Activated CD4-positive, alpha-beta T cell treated with anti-CD3 and anti-CD28 coated beads for 48 hours (primary cell): ENCODE results near the gene MVP.
"Not testable (repeated sequence)": the region's sequence is repeated elsewhere in the genome, so short reads cannot be mapped to it uniquely, and the experiment has no call there.

Source experiments
- DNase-seq: peaks from one replicate; pipeline ENCODE4 v3.0.0-alpha.2; 2020

MVP gene

DNA sequence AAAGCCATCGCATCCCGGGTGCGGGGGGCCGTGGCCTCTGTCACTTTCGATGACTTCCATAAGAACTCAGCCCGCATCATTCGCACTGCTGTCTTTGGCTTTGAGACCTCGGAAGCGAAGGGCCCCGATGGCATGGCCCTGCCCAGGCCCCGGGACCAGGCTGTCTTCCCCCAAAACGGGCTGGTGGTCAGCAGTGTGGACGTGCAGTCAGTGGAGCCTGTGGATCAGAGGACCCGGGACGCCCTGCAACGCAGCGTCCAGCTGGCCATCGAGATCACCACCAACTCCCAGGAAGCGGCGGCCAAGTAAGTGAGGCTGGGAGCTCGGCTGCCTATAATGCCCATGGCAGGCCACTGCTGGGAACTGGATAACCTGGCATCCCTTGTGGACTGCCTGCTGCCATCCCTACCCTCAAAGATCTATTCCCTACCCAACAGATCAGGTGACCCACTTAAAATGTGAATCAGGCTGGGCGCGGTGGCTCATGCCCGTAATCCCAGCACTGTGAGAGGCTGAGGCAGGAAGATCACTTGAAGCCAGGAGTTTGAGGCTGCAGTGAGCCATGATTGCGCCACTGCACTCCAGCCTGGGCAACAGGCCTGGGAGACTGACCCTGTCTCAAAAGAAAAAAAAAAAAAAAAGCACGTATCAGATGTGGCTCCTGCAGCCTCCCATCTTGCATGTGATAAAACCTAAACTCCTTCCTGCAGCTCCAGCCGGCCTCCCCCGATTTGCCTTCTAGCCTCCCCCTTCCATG, 24.5 kb downstream of the MVP start:
- DNase-seq = no peak

DNA sequence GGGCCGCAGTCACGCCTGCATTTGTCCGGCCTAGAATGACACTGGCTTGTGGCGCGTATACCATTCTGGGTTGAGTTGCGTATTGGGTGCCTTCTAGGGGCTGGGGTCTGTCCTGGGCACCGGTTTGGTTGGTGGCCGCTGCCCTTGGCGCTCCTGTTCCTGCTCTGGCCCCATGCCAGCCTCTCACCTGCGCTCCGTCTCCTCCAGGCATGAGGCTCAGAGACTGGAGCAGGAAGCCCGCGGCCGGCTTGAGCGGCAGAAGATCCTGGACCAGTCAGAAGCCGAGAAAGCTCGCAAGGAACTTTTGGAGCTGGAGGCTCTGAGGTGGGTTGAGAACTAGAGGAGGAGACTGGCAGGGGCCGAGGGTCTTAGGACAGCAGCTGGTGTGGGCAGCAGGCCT, 25.4 kb downstream of the MVP start:
- no peak for DNase-seq

DNA sequence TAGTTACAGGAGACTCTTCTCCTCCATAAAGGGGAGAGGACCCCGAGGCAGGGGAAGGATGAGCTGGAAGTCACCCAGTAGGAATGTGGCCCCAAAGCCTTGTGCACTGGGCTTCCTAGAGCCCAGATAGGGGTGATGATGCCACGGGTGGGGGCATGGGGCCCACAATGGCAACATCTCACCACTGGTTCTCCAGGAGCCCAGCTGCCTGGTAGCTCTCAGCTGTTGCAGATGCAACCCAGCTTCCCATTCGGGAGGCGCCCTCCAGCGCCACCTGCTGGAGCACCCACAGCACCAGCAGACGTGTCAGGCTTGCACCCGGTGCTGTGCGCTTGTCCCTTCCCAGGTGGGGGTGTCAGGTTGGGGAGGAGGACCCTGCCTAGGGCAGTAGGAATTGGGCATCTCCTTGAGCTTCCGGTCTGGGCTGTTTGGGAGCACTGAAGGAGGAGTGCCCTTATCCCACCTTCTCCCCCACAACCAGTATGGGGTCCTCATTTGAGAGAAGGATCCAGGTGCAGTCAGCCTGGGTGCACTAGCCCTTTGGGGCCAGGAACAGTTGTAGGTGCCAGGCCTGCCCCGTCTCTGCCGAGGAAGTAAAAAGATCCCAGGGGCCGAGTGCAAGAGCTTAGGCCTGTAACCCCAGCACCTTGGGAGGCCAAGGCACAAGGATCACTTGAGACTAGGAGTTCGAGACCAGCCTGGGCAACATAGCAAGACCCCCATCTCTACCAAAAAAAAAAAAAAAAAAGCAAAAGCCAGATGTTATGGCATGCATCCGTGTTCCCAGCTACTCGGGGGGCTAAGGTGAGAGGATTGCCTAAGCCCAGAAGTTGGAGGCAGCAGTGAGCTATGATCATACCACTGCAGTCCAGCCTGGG, 28.4 kb downstream of the MVP start:
- DNase-seq = peak; percentile 91

DNA sequence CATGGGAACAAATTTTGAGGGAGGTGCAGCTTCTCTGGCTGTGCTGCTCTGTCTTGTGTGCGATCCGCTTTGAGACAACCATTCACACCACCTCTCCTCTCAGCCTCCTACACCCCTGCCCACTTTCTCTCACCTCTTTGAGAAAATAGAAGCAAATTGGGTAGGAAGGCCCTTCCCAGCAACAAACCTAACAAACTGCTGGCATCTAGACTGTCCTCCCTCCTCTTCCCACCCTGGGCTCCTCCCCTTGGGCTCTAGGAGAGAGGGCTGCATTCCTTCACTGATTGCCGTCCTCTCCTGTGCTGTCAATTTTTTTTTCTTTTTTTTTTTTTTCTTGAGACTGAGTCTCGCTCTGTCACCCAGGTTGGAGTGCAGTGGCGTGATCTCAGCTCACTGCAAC, 29.2 kb downstream of the MVP start:
- no peak for DNase-seq

DNA sequence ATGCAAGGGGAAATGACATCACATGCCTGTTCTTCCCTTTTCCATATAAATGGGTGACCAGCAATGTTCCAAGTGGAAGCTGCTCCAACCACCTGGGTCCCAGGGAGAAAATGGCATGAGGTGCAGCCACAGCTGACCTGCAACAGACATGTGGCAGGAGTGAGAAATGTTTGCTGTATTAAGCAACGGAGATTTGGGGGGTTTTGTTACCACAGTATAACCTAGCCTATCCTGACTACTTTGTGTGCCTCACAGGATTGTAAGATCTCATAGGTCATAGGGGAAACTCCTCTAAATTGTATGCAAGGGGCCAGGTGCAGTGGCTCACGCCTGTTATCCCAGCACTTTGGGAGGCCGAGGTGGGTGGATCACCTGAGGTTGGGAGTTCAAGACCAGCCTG, 30.7 kb downstream of the MVP start:
- DNase-seq = no peak

DNA sequence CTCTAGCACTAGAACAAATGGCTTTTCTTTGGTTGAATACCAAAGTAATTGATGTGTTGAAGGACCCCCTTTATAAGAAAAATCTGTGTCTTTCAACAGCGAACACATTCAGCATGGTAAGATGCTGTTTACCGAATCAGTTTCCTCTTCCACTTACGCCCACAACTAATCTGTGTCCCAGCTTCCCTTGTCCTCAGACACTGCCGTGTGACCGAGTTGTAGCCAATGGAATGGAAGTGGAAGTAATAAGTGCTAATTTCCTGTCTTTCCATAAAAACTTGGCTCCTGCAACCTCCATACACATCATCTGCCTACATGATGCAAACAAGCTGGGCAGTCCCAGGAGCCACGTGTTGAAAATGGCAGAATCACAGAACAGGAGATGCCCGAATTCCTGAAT, 32.4 kb downstream of the MVP start:
- no peak for DNase-seq

DNA sequence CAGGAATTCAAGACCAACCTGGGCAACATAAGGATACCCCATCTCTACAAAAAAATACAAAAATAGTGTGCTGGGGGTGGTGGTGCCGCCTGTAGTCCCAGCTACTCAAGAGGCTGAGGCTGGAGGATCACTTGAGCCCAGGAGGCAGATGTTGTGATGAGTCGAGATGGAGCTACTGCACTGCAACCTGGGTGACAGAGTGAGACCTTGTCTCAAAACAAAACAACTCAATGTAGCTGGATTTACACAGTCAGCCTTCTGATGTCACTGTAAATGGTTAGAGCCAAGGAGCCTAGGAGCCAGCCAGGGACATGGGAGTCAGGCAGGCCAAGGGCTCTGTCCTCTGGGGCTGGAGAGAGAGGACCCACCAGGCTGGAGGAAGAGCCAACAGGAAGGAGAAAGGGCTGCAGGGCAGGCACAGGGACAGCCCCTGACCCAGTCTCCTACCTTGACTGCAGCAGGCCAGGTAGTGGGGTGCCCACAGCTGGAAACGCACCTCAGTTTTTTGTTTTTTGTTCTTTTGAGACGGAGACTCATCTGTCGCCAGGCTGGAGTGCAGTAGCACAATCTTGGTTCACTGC, 34.3 kb downstream of the MVP start:
- no peak for DNase-seq

DNA sequence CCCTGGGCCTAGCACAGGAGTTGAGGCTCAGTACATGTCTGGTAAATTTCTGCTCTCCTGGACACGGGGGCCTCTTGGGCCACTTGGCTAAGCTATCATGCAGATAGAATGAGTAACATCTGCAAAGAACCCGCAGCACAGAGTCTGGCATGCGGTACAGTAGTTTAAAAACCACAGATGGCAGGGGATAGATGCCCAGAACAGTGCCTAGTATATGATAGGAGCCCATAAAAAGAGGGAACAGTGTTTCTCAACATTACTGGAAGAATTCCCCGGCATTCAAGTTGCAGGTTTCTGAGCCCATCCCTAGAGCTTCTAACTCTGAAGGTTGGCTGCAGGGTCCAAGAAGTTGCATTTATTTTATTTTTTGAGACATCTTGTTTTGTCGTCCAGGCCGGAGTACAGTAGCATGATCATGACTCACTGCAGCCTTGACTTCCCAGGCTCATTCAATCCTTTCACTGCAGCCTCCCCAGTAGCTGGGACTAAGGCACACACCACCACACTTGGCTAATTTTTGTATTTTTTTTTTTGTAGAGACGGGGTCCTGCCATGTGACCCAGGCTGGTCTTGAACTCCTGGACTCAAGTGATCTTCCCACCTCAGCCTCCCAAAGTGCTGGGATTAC, 37.0 kb downstream of the MVP start:
- no peak for DNase-seq

DNA sequence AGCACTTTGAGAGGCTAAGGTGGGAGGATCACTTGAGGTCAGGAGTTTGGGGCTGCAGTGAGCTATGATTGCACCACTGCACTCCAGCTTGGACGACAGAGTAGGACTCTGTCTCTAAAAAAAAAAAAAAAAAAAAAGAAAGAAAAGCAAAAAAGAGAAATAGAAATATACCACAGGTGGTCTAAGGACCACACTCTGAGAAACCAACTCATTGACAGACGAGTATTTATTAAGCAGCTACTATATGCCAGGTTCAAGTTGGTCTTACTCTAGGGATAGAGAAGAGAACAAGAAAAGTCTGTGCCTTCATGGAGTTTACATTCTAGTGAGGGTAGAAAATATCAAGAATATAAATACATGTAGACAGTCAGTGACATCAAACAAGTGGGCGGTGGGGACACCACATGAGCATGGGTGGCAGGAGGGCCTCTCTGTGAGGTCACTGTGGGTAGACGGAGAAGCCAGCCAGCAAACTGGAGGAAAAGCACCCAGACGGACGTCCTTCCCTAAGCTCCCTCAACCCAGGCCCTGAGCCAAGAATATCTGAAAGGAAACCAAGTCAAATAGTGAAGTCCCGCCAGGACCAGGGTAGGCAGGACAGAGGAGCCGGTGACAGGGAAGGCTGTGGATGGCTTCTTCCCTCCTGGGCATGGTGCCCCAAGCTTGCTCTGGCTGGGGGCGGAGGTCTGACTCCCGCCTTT, 38.0 kb downstream of the MVP start:
- DNase-seq = no peak

DNA sequence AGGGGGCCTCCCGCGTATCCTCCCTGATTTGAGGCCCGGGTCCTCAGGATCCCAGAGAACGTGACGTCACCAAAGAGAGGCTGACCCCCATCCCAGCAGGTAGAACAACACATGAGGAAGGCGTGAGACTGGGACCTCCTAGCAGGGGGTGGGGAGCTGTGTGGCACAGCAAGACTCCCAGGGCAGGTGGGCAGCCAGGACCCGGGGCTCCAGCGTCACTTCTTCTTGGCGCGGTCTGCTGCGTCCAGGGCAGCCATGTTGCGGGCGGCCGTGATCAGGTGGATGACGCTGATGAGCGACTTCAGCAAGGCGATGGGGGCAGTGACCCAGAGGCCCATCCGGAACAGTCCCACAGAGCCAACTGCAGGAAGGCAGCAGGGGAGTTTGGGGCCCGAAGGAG, 38.7 kb downstream of the MVP start:
- no peak for DNase-seq

DNA sequence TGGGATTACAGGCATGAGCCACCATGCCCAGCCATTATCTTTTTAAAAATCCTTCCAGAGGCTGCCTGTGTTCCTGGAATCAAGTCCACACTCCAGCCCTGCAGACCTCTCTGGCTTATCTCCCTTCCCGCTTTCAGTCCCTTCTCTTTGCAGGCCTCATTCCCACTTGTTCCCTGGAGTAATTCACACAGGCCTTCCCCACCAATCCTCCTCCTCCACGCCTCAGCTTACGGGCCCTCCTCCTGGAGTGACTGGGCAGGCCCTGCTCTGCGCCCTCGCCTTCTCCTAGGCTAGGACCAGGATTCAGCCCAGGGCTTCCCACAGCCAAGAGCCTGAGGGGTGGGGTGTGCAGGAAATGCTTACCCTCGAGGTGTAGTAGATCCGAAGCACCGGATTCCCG, 40.0 kb downstream of the MVP start:
- DNase-seq = no peak

DNA sequence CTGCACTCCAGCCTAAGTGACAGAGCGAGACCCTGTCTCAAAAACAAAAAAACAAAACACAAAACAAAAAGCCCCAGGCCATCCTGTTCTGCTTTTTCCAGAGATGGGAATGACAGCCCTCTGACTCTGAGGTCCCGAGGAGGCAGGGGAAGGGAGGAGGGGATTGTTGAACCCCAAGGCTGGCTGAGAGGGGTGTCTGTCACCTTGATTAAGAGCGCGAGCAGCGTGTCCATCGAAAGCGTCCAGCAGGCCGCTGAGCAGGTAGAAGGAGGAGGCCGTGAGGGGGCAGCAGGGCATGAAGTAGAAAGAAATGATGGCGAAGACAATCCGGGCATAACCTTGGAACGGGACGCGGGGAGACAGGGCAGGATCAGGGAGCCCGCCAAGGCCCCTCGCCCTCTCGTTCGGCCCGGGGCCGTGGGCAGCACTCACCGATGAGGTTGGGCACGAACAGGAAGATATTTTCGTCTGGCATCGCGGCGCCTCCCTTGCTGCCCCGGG, 42.2 kb downstream of the MVP start:
- DNase-seq = no peak

DNA sequence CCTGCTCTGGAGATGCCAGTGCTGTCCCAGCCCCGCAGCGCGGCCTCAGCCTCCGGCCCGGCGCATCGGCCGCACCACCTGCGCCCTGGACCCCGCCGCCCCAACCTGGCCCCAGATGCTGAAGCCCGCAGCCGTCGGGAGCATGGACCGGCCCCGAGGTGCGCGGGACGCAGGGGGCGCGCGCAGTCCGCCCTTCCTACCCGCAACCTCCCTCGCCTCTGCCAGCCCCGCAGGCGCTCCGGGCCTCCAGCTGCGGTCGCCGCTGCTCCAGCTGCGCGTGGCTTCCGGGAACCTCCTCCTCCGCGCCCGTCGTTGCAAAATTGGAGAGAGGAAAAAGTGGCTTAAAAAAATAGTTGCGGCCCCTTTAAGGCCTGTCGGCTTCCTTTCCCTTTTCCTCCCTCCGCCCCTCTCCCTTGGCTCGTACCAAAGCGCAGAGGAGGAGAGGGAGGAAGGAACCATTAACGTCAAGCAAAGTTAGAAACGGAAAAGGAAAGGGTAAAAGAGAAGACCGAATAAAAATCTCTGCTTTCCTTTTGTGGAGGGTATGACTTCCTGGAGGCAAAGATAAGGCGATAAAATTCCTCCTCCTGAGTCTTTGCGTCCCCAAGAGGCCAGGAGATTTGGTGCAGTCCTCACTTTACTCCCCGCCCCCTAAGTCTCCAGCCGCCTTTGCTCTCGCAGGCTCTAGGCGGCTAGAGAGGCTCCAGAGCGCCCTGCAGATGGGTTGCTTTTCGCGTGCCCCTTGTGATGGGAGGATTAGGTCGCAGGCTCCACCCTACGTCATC, 42.8 kb downstream of the MVP start, which contains the start of gene CDIPT:
Gene CDIPT, minus strand, starts transcription at position 343 of the 785 bp plus-strand sequence. CDS start 369 bp downstream, outside the sequence.
- DNase-seq = peak; percentile 96

DNA sequence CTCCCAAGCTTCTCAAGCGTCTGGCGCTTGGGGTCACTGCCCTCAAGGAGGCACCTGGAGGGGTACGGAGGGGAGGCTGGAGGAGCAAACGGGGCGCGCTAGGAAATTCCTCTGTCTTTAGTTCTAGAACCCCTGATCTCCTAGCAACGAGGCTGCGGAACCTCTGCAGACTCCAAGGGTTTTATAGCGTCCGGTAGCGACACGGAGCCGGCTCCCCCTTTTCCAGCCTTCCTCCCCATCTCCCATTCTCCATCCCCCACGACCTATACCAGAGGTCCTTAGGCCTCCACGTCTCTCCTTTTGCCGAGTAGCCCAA, 43.4 kb downstream of the MVP start:
- DNase-seq = no peak

DNA sequence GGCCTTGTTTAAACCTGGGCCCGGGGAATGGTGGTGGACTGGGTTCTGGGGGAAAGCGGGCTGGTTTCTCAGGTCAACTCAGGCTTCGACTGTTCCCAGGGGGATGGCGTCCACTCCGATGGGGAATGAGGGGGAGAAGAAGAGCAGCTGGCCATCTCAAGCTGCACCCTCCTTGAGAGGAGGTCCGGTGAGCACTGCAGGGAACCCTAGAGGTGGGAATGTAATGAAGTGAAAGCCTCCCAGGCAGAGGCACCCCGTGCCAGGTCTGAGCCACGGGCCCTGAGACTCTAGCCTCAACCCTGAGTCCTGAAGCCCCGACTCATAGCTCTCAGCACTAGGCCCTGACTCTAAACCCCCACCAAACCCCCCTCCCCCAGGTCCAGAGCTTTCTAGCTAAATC, 43.9 kb downstream of the MVP start:
- DNase-seq = no peak

DNA sequence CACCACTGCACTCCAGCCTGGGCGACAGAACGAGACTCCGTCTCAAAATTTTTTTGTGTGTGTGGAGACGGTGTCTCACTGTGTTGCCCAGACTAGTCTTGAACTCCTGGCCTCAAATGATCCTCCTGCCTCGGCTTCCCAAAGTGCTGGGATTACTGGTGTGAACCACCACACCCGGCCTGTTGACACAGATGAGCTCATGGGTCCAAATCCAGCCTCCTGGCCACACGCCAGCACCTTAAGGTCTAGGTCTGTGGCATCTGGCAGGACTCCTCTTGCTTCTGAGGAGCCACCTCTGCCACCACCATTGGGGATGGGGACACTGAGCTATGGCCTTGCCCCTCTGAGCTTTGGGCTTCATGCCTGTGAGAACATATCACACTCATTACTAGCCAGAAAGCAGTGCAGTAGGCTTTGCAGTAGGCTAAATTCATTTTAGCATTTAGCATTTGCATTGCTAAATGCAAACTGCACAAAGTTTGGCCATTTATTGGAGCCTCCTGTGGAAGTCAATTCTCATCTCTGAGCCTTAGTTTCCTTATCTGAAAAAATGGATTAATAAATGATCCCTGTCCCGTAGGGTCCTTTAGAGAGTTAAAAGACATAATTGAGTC, 48.2 kb downstream of the MVP start:
- no peak for DNase-seq

DNA sequence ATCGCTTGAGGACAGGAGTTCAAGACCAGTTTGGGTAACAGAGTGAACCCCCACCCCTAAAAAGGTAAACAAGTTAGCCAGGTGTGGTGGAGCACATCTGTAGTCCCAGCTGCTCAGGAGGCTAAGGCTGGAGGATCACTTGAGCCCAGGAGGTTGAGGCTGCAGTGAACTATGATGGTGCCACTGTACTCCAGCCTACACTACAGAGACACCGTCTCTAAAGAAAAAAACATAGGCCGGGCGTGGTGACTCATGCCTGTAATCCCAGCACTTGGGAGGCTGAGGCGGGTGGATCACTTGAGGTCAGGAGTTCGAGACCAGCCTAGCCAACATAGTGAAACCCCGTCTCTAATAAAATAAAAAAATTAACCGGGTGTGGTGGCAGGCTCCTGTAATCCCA, 48.8 kb downstream of the MVP start:
- not testable (repeated sequence) for DNase-seq

DNA sequence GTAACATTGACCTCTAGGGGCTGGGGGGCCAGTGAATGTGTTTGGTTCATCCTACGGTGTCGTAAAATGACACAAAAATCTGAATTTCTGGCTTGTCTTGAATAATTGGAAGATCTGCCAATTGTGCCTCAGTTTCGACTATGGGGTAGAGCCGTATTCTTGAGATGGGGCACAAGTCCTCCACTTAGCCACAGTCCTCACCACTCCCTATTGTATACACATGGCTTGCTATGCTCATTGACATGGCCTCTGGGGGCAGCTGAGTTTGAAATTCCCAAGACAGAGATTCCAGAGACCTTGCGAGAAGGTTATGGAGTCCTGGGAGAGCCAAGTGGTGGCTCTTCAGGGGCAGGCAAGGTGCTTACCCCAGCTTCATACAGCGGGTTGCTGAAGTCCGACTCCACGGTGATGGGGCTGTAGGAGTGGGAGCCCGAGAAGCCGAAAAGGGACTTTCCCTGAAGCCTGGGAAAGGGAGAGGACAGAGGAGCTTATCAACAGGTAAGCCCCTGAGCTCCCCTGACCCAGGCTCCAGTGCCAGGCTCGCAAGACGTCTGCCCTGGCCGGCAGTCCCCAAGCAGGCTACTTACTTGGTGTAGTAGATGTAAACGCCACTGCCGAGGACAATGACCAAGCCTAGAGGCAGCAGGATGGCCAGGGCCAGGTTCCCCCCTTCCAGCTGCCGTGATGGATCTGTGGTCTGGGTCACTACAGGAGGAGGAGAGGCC, 51.7 kb downstream of the MVP start:
- no peak for DNase-seq

DNA sequence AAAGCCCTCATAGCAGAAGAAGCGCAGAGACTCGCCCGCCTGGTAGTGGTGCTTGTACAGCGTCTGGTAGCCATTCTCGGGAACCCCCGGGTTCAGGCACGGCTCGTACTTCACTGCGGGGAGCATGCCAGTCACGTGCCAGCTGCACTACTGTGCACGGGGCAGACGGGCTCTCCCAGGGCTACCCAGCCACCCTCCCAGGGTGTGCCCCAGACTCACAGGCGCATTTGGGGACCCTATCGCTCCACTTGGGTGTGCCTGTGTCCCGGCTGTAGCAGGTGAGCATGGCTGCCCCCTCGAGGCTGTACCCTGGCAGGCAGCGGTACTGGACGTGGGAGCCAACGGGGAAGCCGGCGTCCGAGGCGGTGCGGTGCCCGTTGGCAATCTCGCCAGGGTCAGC, 53.1 kb downstream of the MVP start:
- DNase-seq = no peak

DNA sequence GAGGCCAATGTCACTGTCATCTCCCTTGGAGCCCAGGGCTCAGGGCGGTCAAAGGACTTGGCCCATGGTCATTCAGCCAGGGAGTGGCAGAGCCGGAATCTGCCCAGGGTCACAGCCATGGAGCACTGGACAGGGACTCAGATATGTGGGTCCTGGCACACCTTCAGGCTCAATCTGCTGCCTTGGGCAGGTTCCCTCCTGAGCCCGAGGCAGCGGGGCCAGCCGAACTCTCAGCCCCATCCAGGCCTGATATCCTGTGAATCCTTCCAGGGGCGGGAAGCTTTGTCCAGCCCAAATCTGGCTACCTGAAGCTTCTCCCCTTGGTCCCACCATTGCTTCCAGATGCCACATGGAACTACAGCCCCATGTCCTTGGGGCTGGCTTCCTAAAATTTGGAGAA, 54.9 kb downstream of the MVP start:
- DNase-seq = no peak

DNA sequence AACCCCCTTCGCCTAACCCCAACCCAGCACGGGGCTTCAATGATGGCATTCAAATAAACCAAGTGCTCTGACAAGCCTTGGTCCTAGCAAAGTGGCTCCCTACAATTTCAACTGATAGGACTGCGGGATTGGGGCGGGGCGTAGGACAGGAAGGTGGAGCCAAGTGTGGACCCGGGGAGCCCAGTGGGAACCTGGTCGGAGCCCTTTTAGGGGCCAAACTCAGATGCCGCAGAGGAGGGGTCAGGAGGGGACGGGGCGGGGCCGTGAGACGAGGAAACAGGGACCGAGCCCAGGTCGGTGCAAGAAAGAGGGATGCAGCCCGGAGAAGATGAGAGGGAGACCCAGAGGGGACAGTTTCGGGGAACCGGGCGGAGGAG, 55.9 kb downstream of the MVP start:
- DNase-seq = no peak
